ENCODE results near the gene RELCH.
"Not testable (repeated sequence)": the region's sequence is repeated elsewhere in the genome, so short reads cannot be mapped to it uniquely, and the experiment has no call there.

The RELCH gene

GRCh38 chr18:62186774-62187542 is at the start of gene RELCH, which contains the start of gene PIGN:
Gene RELCH (plus strand): TSS chr18:62187255. CDS start chr18:62187506, 251 bp downstream.
Gene PIGN (minus strand): TSS chr18:62187056. CDS start chr18:62161353, 25,703 bp downstream.
- DNase-seq: peak; percentile 99

- DNase-seq: peak; percentile 8
These were observed 48.4 kb upstream of the RELCH start for GRCh38 chr18:62138461-62139235.

GRCh38 chr18:62140259-62140658 is 46.8 kb upstream of the RELCH start:
- no peak for DNase-seq

GRCh38 chr18:62144338-62144737 is 42.7 kb upstream of the RELCH start:
- no peak for DNase-seq

- DNase-seq: no peak
These were observed 35.8 kb upstream of the RELCH start for GRCh38 chr18:62151068-62151771.

- DNase-seq: no peak
These were observed 34.2 kb upstream of the RELCH start for GRCh38 chr18:62152844-62153243.

GRCh38 chr18:62157843-62158242 is 29.2 kb upstream of the RELCH start:
- no peak for DNase-seq

- no peak for DNase-seq
These were observed 22.7 kb upstream of the RELCH start for GRCh38 chr18:62164310-62164709.

GRCh38 chr18:62164855-62165487 is 22.1 kb upstream of the RELCH start:
- DNase-seq: no peak

- no peak for DNase-seq
These were observed 21.5 kb upstream of the RELCH start for GRCh38 chr18:62165583-62165982.

- DNase-seq: not testable (repeated sequence)
These were observed 20.5 kb upstream of the RELCH start for GRCh38 chr18:62166524-62166923.

- DNase-seq: no peak
These were observed 16.2 kb upstream of the RELCH start for GRCh38 chr18:62170857-62171256.

GRCh38 chr18:62172298-62172697 is 14.8 kb upstream of the RELCH start:
- DNase-seq: no peak

GRCh38 chr18:62175521-62175920 is 11.5 kb upstream of the RELCH start:
- no peak for DNase-seq

GRCh38 chr18:62177271-62177670 is 9.8 kb upstream of the RELCH start:
- DNase-seq: no peak

GRCh38 chr18:62179213-62179612 is 7.8 kb upstream of the RELCH start:
- DNase-seq: no peak

GRCh38 chr18:62182220-62182619 is 4.8 kb upstream of the RELCH start:
- no peak for DNase-seq

GRCh38 chr18:62183578-62184195 is 3.4 kb upstream of the RELCH start:
- peak; percentile 54 for DNase-seq

GRCh38 chr18:62186499-62186773 is 619 bp upstream of the RELCH start:
- DNase-seq: no peak

- peak; percentile 14 for DNase-seq
These were observed 772 bp downstream of the RELCH start for GRCh38 chr18:62187543-62188510.

- no peak for DNase-seq
These were observed 2.2 kb downstream of the RELCH start for GRCh38 chr18:62189208-62189607.

GRCh38 chr18:62196079-62196478 is 9.0 kb downstream of the RELCH start:
- no peak for DNase-seq
